HT-29 (cell line): ENCODE measurements around the gene HOMER3. TPM values are rescaled to one million over a fixed set of nuclear protein-coding genes. Genes with fewer than 3 reads are reported as not detected.
"Not testable (repeated sequence)": the region's sequence is repeated elsewhere in the genome, so short reads cannot be mapped to it uniquely, and the experiment has no call there.

Source experiments
- DNase-seq: peaks from one replicate; pipeline ENCODE4 v3.0.0-alpha.2; 2015; ENCODE audit warnings: low spot score
- total RNA-seq: library from RNA; depleted of rRNA; stranded (reverse); fragments of >200 nt; shearing (Covaris generic); gene quantifications from 2 replicates; pipeline ENCODE4 v1.2.3, GENCODE V29; 2014

Gene HOMER3
- total RNA-seq, 1 experiment from 2014 or later, result 7.5 TPM

DNA sequence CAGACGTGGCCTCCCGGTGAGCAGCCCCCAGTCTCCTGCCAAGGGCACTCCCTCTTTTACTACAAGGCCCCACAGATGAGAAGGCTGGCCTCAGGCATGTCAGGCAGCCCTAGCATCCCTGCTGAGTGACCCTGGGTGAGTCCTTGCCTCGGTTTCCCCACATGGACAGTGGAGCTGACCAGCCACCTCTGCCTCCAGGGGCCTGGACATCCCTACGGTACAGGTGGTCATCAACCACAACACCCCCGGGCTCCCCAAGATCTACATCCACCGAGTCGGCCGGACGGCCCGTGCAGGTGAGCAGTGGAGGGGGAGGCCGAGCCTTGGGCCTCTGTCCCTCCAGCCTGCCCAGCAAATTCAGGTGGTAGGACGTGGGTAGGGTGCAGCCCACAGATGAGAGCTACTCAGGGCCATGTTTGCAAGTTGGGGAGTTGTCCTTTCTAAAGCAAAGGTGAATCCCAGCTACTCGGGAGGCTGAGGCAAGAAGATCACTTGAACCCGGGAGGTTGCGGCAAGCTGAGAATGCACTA is 16.3 kb downstream of the HOMER3 start:
- no peak for DNase-seq

DNA sequence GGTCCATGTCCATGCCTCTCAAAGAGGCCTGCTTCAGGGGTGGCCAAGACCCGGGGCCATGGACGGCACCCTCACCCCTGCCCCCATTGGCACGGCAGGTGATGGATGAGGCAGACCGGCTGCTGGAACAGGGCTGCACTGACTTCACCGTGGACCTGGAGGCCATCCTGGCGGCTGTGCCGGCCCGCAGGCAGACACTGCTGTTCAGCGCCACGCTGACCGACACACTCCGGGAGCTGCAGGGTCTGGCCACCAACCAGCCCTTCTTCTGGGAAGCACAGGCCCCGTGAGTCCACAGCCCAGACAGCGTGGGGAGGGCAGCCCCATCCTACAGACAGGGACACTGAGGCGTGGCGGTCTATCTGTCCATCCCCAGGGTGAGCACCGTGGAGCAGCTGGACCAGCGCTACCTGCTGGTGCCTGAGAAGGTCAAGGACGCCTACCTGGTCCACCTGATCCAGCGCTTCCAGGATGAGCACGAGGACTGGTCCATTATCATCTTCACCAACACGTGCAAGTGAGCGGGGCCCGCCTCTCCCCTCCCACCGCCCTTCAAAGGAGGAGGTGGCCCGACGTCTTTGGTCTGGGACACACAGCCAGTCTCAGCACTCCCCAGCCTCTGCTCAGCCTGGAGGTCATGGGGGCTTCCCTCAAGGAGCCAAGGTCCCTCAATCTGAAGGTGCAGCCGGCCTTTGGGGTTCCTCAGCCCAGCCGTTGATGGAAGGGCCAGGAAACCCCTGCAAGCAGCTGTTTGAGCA is 18.6 kb downstream of the HOMER3 start:
- DNase-seq, result no peak

DNA sequence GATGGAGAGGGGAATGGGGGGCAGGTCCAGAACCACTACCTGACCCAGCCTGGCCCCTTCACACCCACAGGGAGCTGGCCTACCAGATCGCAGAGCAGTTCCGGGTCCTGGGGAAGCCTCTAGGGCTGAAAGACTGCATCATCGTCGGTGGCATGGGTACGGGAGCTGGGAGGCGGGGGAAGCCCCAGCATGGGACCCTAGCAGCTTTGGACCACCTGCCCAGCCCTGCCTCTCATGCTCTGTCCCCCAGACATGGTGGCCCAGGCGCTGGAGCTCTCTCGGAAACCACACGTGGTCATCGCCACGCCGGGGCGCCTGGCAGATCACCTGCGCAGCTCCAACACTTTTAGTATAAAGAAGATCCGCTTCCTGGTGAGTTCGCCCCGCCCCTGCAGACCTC is 19.4 kb downstream of the HOMER3 start:
- no peak for DNase-seq

DNA sequence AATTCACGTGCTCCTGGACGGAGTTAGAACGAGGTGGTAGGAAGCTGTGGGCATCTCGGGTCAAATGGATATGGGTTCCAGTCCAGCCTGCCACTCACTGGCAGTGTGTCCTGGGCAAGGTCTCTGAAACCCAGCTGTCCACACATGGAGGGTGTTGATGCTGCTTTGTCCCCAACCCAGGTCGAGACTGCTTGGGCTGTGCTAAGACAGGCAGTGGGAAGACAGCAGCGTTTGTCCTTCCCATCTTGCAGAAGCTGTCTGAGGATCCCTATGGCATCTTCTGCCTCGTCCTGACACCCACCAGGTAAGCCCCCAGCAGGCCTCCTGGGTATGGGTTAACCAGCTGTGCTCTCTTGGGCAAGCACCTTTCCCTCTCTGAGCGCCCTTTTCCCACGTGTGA is 20.6 kb downstream of the HOMER3 start:
- DNase-seq, result no peak

DNA sequence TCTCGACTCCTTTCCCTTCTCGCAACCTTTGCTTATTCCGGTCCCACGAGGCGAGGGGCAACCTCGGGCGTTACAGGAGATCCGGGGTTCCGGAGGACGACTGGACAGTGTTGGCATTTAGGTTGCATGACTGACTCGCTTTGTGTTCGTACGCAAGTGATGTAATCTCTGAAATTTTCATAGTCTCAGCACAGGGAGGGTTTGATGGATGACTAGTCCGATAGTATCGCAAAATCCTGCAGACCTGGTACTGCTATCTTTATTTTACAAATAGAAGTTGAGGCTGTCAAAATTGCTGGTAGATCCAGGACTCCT is 21.2 kb downstream of the HOMER3 start:
- no peak for DNase-seq

DNA sequence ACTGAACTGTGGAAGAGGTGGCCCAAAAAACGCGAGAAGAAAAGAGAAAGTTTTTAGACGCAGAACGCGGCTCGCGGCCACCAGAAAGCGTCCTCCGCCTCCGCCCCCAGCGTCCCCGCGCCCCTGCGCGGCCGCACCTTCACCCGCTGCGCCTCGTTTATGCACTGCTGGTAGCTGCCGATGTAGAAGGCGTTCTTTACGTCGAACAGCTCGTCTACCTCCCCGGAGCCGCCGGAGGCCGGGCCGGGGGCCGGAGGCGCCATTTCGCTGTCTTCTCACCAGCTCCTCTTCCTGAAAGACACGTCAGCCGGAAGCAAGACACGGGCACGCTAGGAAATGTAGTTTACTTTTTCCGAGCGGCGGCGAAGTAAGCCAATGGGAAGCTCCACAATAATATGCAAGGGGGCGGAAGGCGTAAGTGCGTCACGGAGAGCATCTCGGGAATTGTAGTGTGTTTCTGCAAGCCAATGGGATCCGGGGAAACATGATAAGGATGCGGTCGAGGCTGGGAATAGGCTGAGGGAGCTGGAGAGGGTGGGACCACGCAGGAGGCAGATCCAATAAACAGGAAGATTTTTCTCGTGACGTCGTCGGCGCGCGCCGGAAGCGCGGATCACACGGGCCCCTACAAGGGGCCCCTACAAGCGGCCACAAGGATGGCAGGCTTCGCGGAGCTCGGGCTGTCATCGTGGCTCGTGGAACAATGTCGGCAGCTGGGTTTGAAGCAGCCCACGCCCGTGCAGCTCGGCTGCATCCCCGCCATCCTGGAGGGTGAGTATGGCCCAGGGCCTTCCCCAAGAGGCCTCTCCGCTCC is 21.7 kb downstream of the HOMER3 start, which contains the start of the genes COPE and DDX49:
TSS of gene COPE (minus strand) at position 302 of the 814 bp plus-strand sequence. CDS start at position 263, 39 bp downstream.
TSS of gene DDX49 (plus strand) at position 630 of the 814 bp plus-strand sequence. CDS start at position 657, 27 bp downstream.
- DNase-seq, result peak; percentile 96

DNA sequence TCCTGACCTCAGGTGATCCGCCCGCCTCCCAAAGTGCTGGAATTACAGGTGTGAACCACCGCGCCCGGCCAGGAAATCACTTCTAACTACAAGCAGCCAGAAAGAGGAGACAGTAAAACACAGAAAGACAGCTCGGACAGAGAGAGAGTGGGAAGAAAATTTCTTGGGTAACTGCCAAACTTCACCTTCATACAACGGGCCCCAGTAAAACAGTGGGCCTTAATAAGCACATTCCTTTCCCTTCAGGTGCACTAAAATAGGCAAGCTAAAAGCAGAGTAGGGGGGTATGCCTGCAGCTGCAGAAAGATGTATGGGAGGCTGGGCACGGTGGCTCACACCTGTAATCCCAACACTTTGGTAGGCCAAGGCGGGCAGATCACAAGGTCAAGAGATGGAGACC is 23.4 kb downstream of the HOMER3 start:
- not testable (repeated sequence) for DNase-seq

DNA sequence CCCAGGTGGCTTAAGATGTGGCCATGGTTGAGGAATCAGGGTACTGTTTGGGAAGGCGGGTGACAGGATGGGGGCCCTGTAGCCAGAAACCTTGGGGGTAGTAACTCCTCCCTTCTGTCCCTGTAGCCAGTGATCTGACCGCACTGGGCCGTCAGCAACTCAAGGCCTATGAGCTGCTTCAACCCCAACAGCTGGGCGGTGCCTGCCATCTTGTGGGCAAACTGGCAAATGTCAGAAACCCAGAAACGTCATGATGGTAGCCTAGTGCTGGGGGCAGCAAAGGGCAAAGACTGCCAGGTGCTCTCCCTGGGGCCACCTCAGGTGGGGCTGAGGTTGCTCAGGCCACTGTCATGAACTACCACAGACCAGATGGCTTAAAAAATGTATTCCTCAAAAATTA is 25.4 kb downstream of the HOMER3 start:
- peak; percentile 54 for DNase-seq

DNA sequence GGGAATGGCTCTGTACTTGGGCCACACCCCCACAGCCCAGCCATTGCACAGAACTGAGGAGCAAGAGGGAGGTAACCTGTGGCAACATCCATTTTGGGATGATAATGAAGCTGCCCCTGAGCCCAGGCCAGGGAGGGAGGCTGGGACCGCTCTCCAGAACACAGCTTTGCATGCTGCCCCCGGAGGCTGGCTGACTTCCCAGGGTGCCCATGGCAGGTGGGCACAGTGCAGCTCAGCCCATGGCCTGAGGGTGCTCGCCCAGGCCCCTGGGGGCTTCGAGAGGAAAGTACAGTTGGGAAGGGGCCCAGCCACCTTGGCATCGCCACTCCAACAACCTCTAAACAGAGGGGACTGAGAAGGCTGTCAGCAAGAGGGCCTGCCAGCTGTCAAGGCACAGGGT is 27.6 kb downstream of the HOMER3 start:
- DNase-seq, result no peak

DNA sequence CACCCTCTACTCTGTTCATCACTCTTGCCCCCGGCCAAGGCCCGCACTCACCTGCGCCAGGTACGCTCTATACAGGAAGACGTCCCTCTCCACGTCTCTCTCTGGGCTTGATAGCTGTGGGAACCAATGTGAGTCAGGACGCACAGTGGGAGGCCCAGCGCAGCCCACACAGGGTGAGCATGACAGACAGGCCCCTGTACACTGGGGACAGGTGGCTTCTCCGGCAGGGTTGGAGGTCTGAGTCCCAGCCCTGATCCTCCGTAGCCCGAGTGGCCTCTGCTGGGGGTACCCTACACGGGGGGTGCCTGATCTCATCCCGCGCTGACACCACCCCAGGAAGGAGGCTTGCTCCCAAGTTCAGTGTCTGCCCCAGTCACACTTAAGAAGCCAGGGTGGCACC is 28.1 kb downstream of the HOMER3 start:
- no peak for DNase-seq

DNA sequence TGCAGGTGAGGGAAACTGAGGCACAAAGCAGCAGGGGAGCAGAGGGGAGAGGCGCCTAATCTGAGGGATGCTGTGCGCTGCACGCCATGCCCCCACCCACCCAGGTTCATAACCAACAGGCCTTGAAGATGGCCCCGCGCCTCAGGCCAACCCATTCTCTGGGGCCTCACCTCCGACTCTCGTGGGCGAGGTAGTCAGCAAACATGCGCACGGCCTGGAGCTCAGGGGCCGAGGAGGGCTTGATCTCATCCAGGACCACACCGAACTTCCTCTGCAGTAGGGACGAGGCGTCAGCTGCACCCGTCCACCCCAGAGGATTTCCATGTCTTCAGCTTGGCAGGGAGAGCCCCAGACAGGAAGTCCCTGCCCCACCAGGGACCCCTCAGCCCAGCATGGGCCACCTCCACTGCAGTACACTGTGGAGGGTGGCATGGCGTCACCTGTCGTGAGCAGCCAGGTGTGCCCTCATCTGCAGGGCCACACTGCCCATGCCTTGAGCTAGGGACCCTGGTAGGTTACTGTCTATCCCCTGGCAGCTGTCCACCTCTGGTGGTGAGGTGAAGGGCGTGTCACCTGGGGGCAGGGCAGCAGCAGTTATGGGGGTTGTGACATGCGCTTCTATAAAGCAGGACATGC is 30.1 kb downstream of the HOMER3 start:
- DNase-seq, result no peak

DNA sequence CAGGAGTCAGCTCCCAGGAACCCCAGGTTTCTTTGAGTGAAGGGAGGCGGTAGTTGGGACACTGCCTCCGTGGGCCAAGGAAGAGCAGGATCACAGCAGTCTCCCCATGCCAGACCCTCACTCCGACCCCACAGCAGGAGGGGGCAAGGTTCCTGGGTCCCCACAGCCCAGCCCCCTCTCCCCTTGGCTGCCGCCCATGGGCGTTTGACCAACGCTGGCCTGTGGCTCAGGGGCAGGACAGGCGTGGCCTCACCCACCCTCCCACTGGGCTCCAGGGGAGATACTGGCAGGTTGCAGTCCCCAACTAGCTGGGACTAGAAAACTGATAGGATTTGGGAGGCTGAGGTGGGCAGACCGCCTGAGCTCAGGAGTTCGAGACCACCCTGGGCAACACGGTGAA is 31.0 kb downstream of the HOMER3 start:
- DNase-seq, result no peak

DNA sequence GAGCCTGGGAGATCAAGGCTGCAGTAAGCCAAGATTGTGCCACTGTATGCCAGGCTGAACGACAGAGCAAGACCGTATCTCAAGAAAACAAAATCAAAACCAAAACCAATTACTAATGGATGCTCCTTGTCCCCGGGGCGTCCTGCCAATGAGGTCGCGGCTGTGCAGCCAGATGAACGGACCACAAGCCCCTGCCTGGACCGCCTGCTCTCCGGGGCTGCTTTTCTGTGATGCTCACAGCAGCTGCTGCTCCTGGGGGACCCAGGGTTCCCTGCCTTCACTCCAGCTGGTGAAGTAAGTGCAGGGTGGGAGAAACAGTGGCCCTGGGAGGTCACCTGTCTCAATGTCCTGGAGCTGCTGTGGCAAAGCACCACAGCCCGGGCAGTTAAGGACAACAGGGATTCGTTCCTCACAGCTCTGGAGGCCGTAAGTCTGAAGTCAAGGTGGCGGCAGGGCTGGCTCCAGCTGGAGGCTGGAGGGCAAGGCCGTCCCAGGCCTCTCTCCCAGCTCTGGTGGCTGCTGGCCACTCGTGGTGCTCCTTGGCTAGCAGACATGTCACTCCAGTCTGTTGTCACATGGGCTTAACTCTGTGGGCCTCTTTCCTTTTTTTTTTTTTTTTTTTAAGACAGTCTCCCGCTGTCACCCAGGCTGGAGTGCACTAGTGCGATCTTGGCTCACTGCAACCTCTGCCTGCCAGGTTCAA is 31.9 kb downstream of the HOMER3 start:
- no peak for DNase-seq

DNA sequence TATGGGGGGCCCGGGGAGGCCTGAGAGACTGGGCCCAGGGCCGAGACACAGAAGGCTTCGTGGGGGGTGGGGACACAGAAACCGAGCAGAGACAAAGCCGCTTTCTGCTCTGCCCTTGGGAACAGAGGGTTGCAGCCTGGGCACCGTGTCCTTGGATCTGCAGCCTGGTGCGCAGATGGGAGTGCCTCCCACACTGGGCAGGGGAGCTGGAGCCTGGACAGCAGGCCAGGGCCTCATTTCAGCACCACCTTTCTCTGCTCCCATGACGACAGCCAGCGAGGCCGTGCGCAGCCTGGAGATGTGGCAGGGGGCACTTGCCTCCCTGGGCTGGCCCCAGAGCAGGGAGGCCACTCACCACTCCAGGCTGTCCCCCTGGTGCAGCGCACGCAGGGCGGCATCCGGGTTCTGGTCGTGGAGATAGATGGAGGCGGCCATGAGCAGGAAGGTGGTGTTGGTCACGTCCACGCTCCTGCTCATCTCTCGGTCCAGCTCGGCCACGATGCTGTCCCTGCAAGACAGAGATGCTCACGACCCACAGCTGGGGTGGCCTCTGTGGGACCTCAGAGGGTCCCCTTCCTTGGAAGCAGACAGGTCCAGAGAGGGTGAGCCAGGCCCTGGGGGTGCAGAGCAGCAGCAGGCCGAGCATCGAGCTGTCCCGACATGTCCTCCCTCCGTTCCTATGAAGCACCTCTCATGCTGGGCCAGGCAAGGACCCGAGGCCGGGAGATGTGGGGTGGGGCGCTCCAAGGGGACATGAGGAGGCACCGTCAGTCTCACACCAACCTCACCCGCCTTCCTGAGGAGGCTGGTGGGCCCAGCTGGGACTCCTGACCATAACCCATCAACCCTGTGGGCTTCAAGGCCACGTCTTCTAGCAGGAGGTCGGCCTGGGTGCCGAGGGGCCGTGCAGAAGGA is 34.2 kb downstream of the HOMER3 start:
- no peak for DNase-seq

DNA sequence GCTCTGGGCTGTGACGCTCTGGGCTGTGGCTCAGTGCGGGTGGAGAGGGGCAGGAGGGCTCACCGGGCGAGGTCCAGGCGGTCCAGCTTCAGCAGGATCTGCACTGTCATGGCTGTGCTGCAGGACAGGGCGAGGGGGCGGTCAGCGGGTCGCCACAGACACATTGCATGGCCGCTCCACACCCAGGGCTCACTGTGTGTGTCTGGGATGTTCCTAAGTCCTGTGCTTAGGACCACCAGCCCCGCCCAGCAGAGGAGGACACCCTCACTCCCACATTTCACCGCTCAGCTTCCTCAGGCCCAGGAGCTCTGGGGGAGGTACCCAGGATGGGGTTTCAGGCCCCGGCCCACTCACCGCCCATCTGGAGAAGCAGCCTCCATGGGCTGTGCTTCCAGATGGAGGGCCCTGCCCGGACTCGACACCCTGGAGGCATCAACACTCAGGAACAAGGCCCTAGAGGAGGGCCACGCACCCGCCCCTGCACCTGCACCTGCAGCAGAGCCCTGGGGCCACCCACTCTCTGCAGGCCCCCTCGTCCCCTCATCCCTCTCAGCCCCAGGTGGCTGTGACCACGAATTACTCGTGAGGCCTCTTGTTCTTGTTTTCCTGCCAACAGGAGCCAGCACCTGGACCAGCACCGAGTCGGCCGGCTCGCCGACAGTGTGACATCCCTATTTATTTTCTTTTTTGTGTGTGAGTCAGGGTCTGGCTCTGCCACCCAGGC is 35.3 kb downstream of the HOMER3 start:
- DNase-seq, result no peak

DNA sequence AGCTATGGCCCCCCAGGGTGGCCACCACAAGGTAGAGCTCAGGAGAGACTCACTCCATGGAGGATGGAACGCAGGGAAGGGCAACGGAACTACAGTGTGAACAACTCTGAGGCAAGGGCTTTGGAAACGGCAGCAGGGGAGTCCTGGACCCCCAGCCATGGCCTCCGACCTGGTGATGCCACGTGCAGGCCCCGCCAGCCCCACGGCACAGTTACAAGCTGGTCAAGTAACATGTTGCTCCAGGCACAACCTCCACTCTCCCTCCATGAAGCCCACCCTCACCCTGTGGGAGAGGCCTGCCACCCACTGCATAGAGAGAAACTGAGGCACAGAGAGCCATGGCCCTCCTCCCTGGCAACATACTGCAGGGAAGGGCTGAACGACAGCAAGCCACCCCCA is 36.0 kb downstream of the HOMER3 start:
- no peak for DNase-seq

DNA sequence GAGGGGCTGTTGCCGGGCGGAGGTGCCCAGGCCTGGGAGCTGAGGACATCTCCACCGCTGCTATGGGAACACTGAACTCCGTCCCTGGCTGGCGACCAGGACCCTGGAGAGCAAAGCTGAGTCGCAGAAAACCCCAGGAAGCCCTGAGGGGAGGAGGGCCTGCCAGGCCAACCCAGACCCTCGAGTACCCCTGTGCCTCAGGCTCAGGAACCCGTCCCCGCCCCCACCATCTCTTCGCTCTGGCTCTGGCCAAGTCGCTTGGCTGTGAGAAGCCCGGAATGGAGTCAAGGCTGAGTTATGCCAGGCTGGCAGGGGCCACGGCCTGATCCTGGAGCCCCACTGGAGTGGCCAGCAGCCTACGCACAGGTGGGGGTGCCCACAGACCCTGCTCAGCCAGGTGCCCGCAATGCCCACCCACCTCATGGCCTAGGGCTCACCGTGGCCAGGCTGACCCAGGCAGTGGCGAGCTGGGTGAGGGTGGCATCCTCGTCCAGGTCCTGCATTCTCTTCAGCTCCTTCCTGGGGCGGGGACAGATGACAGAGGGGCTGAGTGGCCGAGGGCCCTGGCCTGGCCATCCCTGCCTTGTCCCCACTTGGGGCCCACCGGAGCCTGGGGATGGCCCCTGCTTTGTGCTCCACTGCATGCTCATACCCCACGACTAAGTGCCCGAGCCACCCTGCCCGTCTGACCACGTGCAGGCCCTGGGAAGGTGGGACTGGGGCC is 36.5 kb downstream of the HOMER3 start:
- no peak for DNase-seq

DNA sequence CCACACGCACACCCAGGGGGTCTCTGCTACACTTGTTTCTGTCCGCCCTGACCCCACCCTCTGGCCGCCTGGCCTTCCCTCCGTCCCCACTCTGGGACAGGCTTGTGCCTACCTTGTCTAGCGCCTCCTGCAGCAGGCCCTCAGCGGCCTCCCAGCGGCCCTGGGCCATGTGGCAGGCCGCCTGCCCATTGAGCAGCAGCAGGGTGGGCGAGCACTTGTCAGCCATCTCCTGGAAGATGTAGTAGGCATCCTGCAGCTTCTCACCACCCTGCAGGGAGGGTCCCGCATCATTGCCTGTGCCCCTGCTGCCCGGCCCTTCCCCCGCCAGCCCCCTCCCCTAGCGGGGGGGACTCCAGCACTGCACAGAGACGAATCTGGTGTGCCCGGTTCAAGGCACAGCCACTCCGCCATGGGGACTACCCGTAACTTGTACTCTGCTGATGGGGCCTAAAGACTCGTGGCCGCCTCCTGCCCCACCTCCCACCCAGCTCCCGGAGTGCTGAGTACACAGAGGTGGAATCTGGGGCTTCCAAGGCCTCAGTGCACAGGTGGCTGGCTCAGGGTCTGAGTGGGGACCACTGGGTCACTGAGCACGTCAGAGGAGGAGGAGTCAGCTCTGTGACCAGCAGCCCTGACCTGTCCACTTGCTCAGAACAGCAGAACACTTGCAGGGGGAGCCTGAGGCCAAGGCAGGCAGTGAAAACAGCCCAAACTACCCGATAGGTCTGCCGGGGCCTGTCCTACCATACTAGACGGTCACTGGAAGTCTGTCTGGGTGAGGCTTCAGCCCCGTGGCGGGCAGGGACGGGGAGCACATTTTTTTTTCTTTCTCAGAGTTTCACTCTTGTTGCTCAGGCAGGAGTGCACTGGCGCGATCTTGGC is 37.6 kb downstream of the HOMER3 start:
- DNase-seq, result no peak
